Uterus (tissue), 4 donors: Measurements from ENCODE around the gene BANK1. TPM values are rescaled to one million over a fixed set of nuclear protein-coding genes. Genes with fewer than 3 reads are reported as not detected.

Experiments
- DNase-seq, 2 donors: peaks; one replicate each; pipeline ENCODE4 v3.0.0-alpha.2; 2019 to 2020
- H3K27ac ChIP-seq, 2 donors: fragments of 200-600 bp; sonication (generic); 1 replicate in 1 of 2; 2 replicates in 1 of 2; pipeline ENCODE4 v1.5.1; 2016 to 2018
- H3K27me3 ChIP-seq, 2 donors: fragments of 200-600 bp; sonication (generic); one replicate each; pipeline ENCODE4 v1.5.1; 2018 to 2019; ENCODE audit warnings: control low read depth in 1 of 2
- H3K36me3 ChIP-seq, 2 donors: fragments of 200-600 bp; sonication (generic); one replicate each; pipeline ENCODE4 v1.5.1; 2019; ENCODE audit warnings: control low read depth in 1 of 2
- H3K4me1 ChIP-seq, 2 donors: fragments of 200-600 bp; sonication (generic); one replicate each; pipeline ENCODE4 v1.5.1; 2018 to 2019; ENCODE audit warnings: control low read depth in 1 of 2
- H3K4me3 ChIP-seq, 2 donors: fragments of 200-600 bp; sonication (generic); 1 replicate in 1 of 2; 2 replicates in 1 of 2; pipeline ENCODE4 v1.5.1; 2018 to 2019; ENCODE audit warnings: mild to moderate bottlenecking in 1 of 2
- H3K9me3 ChIP-seq, 2 donors: fragments of 200-600 bp; sonication (generic); one replicate each; pipeline ENCODE4 v1.5.1; 2019; ENCODE audit warnings: control low read depth in 1 of 2
- CTCF ChIP-seq, 4 experiments: fragments of 200-600 bp in 2 of 4; fragments of 450-650 bp in 2 of 4; sonication (generic) in 2 of 4; IDR thresholded peaks; one replicate each; pipeline ENCODE4 v1.5.1; 2016 to 2019; ENCODE audit warnings: antibody characterized with exemption in 4 of 4, mild to moderate bottlenecking in 2 of 4, moderate library complexity in 1 of 4
- POLR2A ChIP-seq, 2 donors: fragments of 450-650 bp; IDR thresholded peaks; one replicate each; pipeline ENCODE4 v1.6.1; 2016; ENCODE audit warnings: antibody characterized with exemption in 2 of 2, mild to moderate bottlenecking in 1 of 2, moderate library complexity in 1 of 2
- intact Hi-C: fragments of 100-400 bp; cut with DNase I; formaldehyde crosslinking; loops from one replicate; pipeline ENCODE4 v1.15.1; 2023; ENCODE audit warnings: low total_unique reads
- total RNA-seq, 4 donors: library from RNA; depleted of rRNA in 3 of 4; stranded (reverse); fragments of >200 nt in 3 of 4; gene quantifications; one replicate each; pipeline versions ENCODE4 v1.1.0 to v1.2.4, GENCODE V29; 2014 to 2023
- donor health status: DM: yes; HTN: yes; CAD: no.

BANK1 gene
- total RNA-seq, 4 donors from 2014 or later: 0.49 to 3.1 (median 0.59) TPM; not detected in 1

- H3K36me3 ChIP-seq: no peaks in the 10 kb centered on the region
- no peaks in the 10 kb centered on the region for H3K27me3 ChIP-seq
- H3K9me3 ChIP-seq: no peaks in the 10 kb centered on the region
- intact Hi-C loops: no loop called here
- H3K4me3 ChIP-seq: no peak overlapping the region
- no peaks in the 10 kb centered on the region for H3K4me1 ChIP-seq
- H3K27ac ChIP-seq: no peak overlapping the region
- DNase-seq: no peak
- TF ChIP-seq POLR2A (IDR thresholded peaks at IDR 0.05): no peak
- no peak for TF ChIP-seq CTCF (IDR thresholded peaks at IDR 0.05)
These were observed 16.4 kb downstream of the BANK1 start for GRCh38 chr4:101806914-101807313.

- Histone ChIP-seq H3K4me1 (no peaks in the 10 kb centered on the region), H3K27me3 (no peaks in the 10 kb centered on the region), H3K9me3 (no peaks in the 10 kb centered on the region), H3K27ac (no peak overlapping the region), H3K4me3 (no peak overlapping the region), H3K36me3 (no peaks in the 10 kb centered on the region)
- intact Hi-C loops: no loop called here
- TF ChIP-seq CTCF (IDR thresholded peaks at IDR 0.05) (no peak), POLR2A (IDR thresholded peaks at IDR 0.05) (no peak)
- DNase-seq: no peak
These were observed 16.8 kb downstream of the BANK1 start for GRCh38 chr4:101807351-101807750.

GRCh38 chr4:101813604-101814003 is 23.1 kb downstream of the BANK1 start:
- H3K4me3 ChIP-seq: no peak overlapping the region
- H3K36me3 ChIP-seq: no peaks in the 10 kb centered on the region
- no peak for DNase-seq
- no peaks in the 10 kb centered on the region for H3K27me3 ChIP-seq
- H3K9me3 ChIP-seq: no peaks in the 10 kb centered on the region
- TF ChIP-seq POLR2A (IDR thresholded peaks at IDR 0.05) (no peak), CTCF (IDR thresholded peaks at IDR 0.05) (no peak)
- H3K27ac ChIP-seq: no peak overlapping the region
- H3K4me1 ChIP-seq: no peaks in the 10 kb centered on the region
- intact Hi-C loops: no loop called here

- Histone ChIP-seq H3K9me3 (no peaks in the 10 kb centered on the region), H3K27me3 (no peaks in the 10 kb centered on the region), H3K27ac (no peak overlapping the region), H3K4me3 (no peak overlapping the region), H3K36me3 (no peaks in the 10 kb centered on the region), H3K4me1 (no peaks in the 10 kb centered on the region)
- TF ChIP-seq CTCF (IDR thresholded peaks at IDR 0.05) (no peak), POLR2A (IDR thresholded peaks at IDR 0.05) (no peak)
- intact Hi-C loops: no loop called here
- DNase-seq: no peak
These were observed 27.8 kb downstream of the BANK1 start for GRCh38 chr4:101818362-101818761.

- Histone ChIP-seq H3K4me1 (no peaks in the 10 kb centered on the region), H3K27me3 (no peaks in the 10 kb centered on the region), H3K27ac (no peak overlapping the region), H3K4me3 (no peak overlapping the region), H3K36me3 (no peaks in the 10 kb centered on the region), H3K9me3 (no peaks in the 10 kb centered on the region)
- intact Hi-C loops: no loop called here
- DNase-seq: no peak
- TF ChIP-seq CTCF (IDR thresholded peaks at IDR 0.05) (no peak), POLR2A (IDR thresholded peaks at IDR 0.05) (no peak)
These were observed 33.3 kb downstream of the BANK1 start for GRCh38 chr4:101823864-101824263.
